Effector memory CD8-positive, alpha-beta T cell (primary cell): ENCODE data around the gene PER1.
"Not testable (repeated sequence)": the region's sequence is repeated elsewhere in the genome, so short reads cannot be mapped to it uniquely, and the experiment has no call there.

Source experiments
- ATAC-seq: fragments of 150-1000 bp; cut with Tn5 transposase; replicated peaks from 2 replicates; pipeline ENCODE4 v1.10.0; 2021; ENCODE audit warnings: mild to moderate bottlenecking, moderate library complexity
- DNase-seq, 3 experiments: peaks; one replicate each; pipeline ENCODE4 v3.0.0; 2021
- H3K27ac Mint-ChIP-seq, 2 donors: one replicate each; pipeline ENCODE4 v1.8.0; 2022; ENCODE audit warnings: mild to moderate bottlenecking in 2 of 2, mixed read lengths in 2 of 2, moderate library complexity in 2 of 2
- H3K27me3 Mint-ChIP-seq, 2 donors: one replicate each; pipeline ENCODE4 v1.8.0; 2022; ENCODE audit warnings: mixed read lengths in 2 of 2
- H3K36me3 Mint-ChIP-seq: one replicate; pipeline ENCODE4 v1.8.0; 2022; ENCODE audit warnings: mild to moderate bottlenecking, moderate library complexity, mixed read lengths; ENCODE audit not compliant: insufficient read depth
- H3K4me1 Mint-ChIP-seq, 2 donors: one replicate each; pipeline ENCODE4 v1.8.0; 2022; ENCODE audit warnings: low read depth in 2 of 2, mixed read lengths in 2 of 2
- H3K4me3 Mint-ChIP-seq, 2 donors: one replicate each; pipeline ENCODE4 v1.8.0; 2022; ENCODE audit warnings: mild to moderate bottlenecking in 2 of 2, mixed read lengths in 2 of 2, moderate library complexity in 2 of 2
- H3K9me3 Mint-ChIP-seq, 2 donors: one replicate each; pipeline ENCODE4 v1.8.0; 2022; ENCODE audit warnings: mixed read lengths in 2 of 2

Gene PER1

GRCh38 chr17:8185582-8186445, 33.6 kb upstream of the PER1 start:
- ATAC-seq (peak; percentile 19), DNase-seq (peak; percentile 93 to 97 (median 94))
- H3K27me3 Mint-ChIP-seq, result no peaks in the 10 kb centered on the region
- H3K4me1 Mint-ChIP-seq, result peaks cover 13 to 16% of the 10 kb centered on the region in 2 donors
- H3K4me3 Mint-ChIP-seq, result no peak overlapping the region
- H3K9me3 Mint-ChIP-seq, result no peaks in the 10 kb centered on the region
- H3K27ac Mint-ChIP-seq, result no peak overlapping the region
- H3K36me3 Mint-ChIP-seq, result peaks cover 13% of the 10 kb centered on the region

GRCh38 chr17:8176998-8177731, 25.0 kb upstream of the PER1 start:
- no peak for DNase-seq
- Mint-ChIP-seq H3K9me3 (no peaks in the 10 kb centered on the region), H3K4me1 (peaks cover 33 to 36% of the 10 kb centered on the region in 2 donors), H3K27ac (peak overlapping the region; percentile 92 to 97), H3K36me3 (peaks cover 30% of the 10 kb centered on the region), H3K4me3 (peak overlapping the region; percentile 96 to 97), H3K27me3 (no peaks in the 10 kb centered on the region)
- no peak for ATAC-seq

GRCh38 chr17:8176197-8176940, 24.2 kb upstream of the PER1 start, which contains the start of gene TMEM107:
Gene TMEM107, minus strand, starts transcription at chr17:8176380. Its CDS starts 94 bp downstream, at chr17:8176286.
- Mint-ChIP-seq H3K4me1 (peaks cover 34 to 39% of the 10 kb centered on the region in 2 donors), H3K27ac (peak within 1 kb of the TSS; percentile 92 to 97), H3K36me3 (peaks cover 36% of the 10 kb centered on the region), H3K27me3 (no peaks in the 10 kb centered on the region), H3K9me3 (no peaks in the 10 kb centered on the region), H3K4me3 (peak within 1 kb of the TSS; percentile 96 to 97)
- ATAC-seq (peak; percentile 58), DNase-seq (peak; percentile 81 to 85 (median 82))

- Mint-ChIP-seq H3K27ac (peak overlapping the region; percentile 92 to 97), H3K9me3 (no peaks in the 10 kb centered on the region), H3K27me3 (no peaks in the 10 kb centered on the region), H3K4me1 (peaks cover 30 to 41% of the 10 kb centered on the region in 2 donors), H3K4me3 (peak overlapping the region; percentile 96 to 97), H3K36me3 (peaks cover 33% of the 10 kb centered on the region)
- no peak for ATAC-seq
- no peak for DNase-seq
Observed at GRCh38 chr17:8175795-8176196, 23.6 kb upstream of the PER1 start.

- H3K27ac Mint-ChIP-seq, result peak overlapping the region; percentile 100
- H3K36me3 Mint-ChIP-seq, result peaks cover 36% of the 10 kb centered on the region
- ATAC-seq (no peak), DNase-seq (no peak)
- H3K4me3 Mint-ChIP-seq, result peak overlapping the region; percentile 76 to 82
- H3K27me3 Mint-ChIP-seq, result no peaks in the 10 kb centered on the region
- peaks cover 30 to 41% of the 10 kb centered on the region in 2 donors for H3K4me1 Mint-ChIP-seq
- H3K9me3 Mint-ChIP-seq, result no peaks in the 10 kb centered on the region
Observed at GRCh38 chr17:8173871-8174322, 21.7 kb upstream of the PER1 start.

- Mint-ChIP-seq H3K4me3 (peak overlapping the region; percentile 76 to 82), H3K4me1 (peaks cover 30 to 41% of the 10 kb centered on the region in 2 donors), H3K27me3 (no peaks in the 10 kb centered on the region), H3K9me3 (no peaks in the 10 kb centered on the region), H3K36me3 (peaks cover 36% of the 10 kb centered on the region), H3K27ac (peak overlapping the region; percentile 100)
- ATAC-seq, result peak; percentile 83
- DNase-seq, result peak; percentile 77 to 82 (median 78)
Observed at GRCh38 chr17:8173056-8173870, 21.1 kb upstream of the PER1 start.

GRCh38 chr17:8170186-8170585, 18.0 kb upstream of the PER1 start:
- peaks cover 21 to 26% of the 10 kb centered on the region in 2 donors for H3K4me1 Mint-ChIP-seq
- not testable (repeated sequence) for H3K27me3 Mint-ChIP-seq, ATAC-seq, H3K27ac Mint-ChIP-seq, H3K4me3 Mint-ChIP-seq, H3K9me3 Mint-ChIP-seq, DNase-seq
- H3K36me3 Mint-ChIP-seq, result peaks cover 29% of the 10 kb centered on the region

GRCh38 chr17:8167526-8167925, 15.3 kb upstream of the PER1 start:
- no peaks in the 10 kb centered on the region for H3K9me3 Mint-ChIP-seq
- peaks cover 26 to 27% of the 10 kb centered on the region in 2 donors for H3K4me1 Mint-ChIP-seq
- no peak for DNase-seq
- H3K27ac Mint-ChIP-seq, result no peak overlapping the region
- H3K4me3 Mint-ChIP-seq, result no peak overlapping the region
- ATAC-seq, result no peak
- peaks cover 34% of the 10 kb centered on the region for H3K36me3 Mint-ChIP-seq
- no peaks in the 10 kb centered on the region for H3K27me3 Mint-ChIP-seq

- ATAC-seq, result no peak
- Mint-ChIP-seq H3K27me3 (no peaks in the 10 kb centered on the region), H3K36me3 (peaks cover 34% of the 10 kb centered on the region), H3K4me1 (peaks cover 23 to 26% of the 10 kb centered on the region in 2 donors), H3K27ac (no peak overlapping the region), H3K9me3 (no peaks in the 10 kb centered on the region), H3K4me3 (no peak overlapping the region)
- no peak for DNase-seq
Observed at GRCh38 chr17:8166731-8167130, 14.5 kb upstream of the PER1 start.

GRCh38 chr17:8164815-8165131, 12.6 kb upstream of the PER1 start:
- Mint-ChIP-seq H3K9me3 (no peaks in the 10 kb centered on the region), H3K27ac (peak overlapping the region in 1 of 2 donors; percentile 97), H3K4me3 (peak overlapping the region; percentile 86 to 89), H3K4me1 (peaks cover 39 to 43% of the 10 kb centered on the region in 2 donors), H3K27me3 (no peaks in the 10 kb centered on the region), H3K36me3 (peaks cover 49% of the 10 kb centered on the region)
- DNase-seq, result no peak
- ATAC-seq, result no peak

GRCh38 chr17:8163978-8164814, 12.0 kb upstream of the PER1 start:
- Mint-ChIP-seq H3K9me3 (no peaks in the 10 kb centered on the region), H3K36me3 (peaks cover 51% of the 10 kb centered on the region), H3K4me3 (peak overlapping the region; percentile 86 to 89), H3K4me1 (peaks cover 43 to 49% of the 10 kb centered on the region in 2 donors), H3K27ac (peak overlapping the region in 1 of 2 donors; percentile 97), H3K27me3 (no peaks in the 10 kb centered on the region)
- ATAC-seq, result peak; percentile 68
- DNase-seq, result peak; percentile 68 to 81 (median 70)
